ENCODE results near the gene MBD6.
A peak's percentile ranks its signal among the peaks of the same experiment; 100 is the strongest.

The MBD6 gene, protein sequence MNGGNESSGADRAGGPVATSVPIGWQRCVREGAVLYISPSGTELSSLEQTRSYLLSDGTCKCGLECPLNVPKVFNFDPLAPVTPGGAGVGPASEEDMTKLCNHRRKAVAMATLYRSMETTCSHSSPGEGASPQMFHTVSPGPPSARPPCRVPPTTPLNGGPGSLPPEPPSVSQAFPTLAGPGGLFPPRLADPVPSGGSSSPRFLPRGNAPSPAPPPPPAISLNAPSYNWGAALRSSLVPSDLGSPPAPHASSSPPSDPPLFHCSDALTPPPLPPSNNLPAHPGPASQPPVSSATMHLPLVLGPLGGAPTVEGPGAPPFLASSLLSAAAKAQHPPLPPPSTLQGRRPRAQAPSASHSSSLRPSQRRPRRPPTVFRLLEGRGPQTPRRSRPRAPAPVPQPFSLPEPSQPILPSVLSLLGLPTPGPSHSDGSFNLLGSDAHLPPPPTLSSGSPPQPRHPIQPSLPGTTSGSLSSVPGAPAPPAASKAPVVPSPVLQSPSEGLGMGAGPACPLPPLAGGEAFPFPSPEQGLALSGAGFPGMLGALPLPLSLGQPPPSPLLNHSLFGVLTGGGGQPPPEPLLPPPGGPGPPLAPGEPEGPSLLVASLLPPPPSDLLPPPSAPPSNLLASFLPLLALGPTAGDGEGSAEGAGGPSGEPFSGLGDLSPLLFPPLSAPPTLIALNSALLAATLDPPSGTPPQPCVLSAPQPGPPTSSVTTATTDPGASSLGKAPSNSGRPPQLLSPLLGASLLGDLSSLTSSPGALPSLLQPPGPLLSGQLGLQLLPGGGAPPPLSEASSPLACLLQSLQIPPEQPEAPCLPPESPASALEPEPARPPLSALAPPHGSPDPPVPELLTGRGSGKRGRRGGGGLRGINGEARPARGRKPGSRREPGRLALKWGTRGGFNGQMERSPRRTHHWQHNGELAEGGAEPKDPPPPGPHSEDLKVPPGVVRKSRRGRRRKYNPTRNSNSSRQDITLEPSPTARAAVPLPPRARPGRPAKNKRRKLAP

DNA sequence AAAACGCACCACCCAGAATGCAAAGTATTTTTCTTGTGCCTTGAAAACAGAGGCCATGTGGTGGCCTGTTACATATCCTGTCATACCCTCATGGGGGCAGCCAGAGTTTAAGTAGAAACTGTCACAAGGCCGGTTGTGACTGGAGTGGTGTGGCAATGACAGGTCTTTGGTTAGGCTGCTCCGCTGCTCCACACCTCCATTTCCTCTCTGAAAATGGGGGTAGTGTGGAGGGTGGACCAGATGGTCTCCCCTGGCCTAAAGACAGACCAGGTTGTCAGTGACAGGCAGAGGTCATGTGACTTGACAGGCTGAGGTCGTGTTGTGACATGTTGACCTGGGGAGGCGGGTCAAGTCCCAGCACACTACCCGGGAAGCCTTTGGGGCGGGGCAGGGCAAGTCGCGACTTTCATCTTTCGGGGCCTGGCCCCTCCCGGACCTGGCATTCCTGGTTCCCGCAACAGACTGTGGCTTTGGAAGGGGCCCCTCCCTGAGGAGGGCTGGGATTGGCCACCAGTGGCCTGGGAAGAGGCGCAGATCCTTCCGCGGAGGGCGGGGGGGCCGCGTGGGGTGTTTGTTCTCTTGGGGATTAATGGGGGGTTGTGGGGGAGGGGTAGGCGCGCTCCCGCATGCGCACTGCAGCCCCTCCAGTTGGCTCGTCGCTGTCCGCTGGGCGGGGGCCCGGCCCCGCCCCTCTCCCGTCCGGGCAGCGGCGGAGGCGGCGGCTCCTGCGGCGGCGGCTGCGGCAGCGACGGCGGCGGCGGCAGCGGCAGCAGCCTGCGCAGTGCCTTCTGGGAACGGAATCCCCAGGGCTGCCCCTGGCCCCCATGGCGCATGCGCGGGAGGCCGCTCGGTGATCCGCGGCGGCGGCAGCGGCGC, at the start of gene MBD6:
MBD6 (plus strand) TSS at position 814 of the 876 bp plus-strand sequence. CDS start 1,480 bp downstream, outside the sequence.
- FAIRE-seq, result no peak

DNA sequence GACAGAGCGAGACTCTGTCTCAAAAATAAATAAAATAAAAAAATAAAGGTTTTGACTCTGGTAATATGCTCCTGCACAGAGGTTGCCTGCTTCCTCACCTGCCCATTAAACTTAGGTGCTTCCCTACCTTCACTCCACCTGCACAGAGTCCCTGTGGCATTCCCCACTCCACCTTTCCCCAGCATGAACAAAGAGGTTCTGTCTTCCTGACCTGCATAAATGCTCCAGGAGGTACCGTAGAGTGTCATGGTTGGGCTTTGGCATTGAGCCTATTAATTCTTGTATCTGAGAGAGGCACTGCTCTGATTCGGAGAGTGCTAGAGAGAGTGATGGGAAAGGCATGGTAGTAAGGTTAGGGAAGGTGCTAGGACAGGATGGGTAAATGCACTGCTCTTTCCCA, 49.2 kb upstream of the MBD6 start:
- no peak for FAIRE-seq

DNA sequence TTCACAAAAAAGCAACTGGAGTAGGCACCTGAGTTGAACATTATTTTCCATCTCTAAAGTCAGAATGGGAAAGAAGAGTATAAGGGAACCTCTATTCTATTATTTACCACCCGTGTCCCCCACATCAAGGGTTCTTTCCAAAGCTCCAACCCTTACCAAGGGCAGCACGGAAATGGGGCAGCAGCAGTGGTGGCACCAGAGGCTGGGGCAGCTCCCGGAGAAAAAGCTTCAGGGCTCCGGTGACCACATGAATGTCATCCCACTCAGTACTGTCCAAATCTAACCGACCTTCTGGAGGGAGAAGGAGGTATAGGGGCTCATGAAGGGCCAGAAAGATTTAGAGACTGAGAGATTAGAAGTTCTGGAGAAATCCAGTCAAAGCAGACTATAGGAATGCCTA, 48.7 kb upstream of the MBD6 start:
- FAIRE-seq, result no peak

DNA sequence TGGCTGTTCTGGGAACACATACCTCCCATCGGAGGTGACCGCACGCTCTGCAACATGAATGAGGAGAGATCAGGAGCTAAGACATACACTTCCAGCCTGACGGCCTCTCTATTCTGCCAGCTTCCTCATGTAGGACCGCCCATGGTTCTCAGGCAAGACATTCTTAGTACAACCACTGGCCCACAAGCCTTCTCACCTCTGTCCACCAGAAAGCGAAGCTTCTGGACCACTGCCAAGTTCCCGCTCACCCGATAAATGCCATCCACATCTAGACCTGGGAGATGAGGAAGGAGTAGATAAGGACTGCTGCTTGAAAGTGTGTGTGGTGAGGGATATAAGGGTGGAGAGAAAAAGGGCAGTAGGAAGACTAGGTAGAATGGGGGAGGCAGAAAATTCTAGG, 48.2 kb upstream of the MBD6 start:
- FAIRE-seq, result no peak

DNA sequence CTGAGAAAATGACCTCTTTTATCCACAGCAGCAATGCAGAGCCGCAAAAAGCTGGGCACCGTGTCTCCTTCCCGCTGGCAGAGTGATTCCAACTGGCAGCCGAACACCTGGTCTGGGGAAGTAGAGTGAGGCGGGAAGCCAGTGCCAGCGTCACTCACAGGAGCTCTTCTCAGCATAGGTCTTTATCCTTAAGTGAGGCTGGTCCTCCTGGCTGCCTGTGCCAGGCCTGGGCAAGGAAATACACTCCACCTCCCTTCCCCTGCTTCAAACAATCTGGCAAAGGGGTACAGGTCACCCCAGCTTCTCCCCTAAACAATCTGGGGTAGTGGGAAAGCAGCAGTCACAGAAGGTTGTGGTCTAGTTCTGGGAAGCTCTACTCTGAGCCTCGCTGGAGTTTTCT, 47.8 kb upstream of the MBD6 start:
- no peak for FAIRE-seq

DNA sequence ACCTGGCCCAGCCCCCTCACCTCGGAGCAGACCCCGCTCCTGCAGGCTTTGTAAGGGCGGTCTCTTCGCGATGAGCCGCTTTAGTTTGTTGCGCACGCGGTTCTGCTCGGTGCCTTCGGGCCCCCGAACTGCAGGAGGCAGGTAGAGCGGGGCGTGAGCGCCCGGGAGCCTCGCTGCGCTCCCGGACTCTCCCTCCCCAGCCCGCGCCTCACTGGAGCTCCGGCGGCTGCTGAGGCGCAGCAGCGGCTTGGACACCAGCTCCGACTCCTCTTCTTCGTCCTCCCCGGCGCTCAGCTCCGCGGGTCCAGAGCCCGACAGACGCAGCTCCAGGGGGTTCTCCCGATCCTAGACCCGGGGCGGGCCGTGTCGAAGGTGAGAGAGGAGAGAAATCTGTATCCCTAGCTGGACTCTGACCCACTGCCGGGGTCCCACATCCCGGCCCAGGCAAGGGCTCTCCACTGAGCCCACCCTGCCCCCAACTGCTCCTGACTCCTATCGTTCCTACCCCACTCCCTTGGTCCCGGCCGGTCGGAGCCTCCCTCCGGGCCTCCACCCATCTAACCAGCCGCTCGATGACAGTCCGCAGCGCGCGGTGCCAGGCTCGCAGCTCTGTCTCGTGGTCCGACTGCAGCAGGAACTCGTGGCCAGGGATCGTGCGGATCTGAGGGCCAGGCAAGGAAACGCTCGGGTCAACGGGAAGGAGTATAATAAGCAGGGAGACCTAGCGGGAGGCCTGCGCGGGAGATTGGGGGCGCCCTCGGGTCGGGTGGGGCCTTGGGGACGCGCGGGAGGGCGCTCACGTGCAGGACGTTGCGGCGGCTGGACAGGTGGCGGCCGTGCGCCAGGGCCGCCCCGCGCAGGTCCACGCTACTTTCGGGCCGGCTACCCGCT, 47.1 kb upstream of the MBD6 start:
- no peak for FAIRE-seq

DNA sequence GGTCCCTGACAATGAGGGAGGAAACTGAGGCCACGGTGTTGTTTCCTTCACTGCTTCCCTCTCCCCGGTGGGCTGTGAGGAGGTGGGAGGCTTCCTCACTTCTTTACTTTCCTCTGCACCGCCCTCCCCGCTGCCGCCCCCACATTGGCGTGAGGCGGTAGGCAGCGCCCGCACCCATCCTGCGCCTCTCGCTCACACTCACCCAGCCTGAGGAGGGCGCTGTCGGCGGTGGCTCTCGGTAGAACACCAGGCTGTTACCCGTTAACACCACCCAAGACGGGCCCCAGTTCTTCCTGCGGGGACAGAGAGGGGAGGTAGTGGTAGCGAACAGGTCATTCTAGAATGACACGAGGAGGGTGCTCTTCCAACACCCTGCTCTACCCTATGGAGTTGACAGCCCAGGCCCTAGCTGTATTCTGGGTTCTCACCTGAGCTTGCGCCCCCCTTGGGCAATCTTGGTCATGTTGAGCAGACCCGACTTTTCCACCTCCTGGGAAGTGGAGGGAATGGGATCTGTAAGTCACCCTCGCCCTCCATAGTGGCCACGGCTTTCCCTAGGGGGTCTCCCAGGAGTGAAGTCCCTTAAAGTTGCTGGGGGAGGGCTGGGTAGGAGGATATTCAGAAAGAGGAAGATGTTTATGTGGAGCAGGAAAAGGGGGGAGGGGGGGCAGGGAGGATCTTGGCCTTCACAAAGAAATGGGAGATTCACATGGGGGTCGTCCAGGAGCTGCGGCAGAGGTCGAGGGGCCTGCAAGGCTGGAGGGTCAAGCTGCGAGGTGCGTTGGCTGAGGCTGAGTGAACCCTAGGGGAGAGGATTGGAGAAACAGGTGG, 46.2 kb upstream of the MBD6 start:
- no peak for FAIRE-seq

DNA sequence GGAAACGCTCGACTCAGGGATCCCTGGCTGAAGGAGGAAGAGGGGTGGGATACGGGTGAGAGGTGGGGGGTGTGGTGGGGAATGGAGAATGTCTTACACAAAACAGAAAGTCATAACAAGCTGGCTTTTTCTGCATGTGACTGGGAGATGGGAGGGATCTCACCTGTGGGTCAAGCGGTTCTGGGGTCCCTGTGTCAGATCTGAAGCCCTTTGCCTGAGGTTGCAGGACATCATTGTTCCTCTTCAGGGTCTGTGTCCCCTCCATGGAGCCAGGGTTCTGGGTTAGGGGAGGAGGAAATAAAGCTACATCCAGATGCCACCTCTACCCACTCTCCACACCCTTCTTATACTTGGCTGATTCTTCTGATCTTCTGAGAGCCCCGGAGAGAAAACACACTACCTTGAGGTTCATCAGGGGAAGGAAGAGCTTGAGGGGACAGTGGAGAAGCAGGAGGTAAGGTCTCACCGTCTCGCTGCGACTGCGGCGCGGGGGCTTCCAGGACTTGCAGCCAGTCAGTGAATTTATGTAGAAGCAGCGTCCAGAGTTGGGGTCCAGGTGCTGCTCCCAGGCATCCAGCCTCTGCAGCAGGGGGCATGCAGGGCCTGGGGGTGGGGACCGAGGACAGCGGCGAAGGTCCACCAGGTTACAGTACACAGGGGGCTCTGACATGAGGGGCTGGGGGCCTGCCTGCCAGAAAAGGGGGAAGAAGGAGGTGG, 45.5 kb upstream of the MBD6 start:
- FAIRE-seq, result no peak

DNA sequence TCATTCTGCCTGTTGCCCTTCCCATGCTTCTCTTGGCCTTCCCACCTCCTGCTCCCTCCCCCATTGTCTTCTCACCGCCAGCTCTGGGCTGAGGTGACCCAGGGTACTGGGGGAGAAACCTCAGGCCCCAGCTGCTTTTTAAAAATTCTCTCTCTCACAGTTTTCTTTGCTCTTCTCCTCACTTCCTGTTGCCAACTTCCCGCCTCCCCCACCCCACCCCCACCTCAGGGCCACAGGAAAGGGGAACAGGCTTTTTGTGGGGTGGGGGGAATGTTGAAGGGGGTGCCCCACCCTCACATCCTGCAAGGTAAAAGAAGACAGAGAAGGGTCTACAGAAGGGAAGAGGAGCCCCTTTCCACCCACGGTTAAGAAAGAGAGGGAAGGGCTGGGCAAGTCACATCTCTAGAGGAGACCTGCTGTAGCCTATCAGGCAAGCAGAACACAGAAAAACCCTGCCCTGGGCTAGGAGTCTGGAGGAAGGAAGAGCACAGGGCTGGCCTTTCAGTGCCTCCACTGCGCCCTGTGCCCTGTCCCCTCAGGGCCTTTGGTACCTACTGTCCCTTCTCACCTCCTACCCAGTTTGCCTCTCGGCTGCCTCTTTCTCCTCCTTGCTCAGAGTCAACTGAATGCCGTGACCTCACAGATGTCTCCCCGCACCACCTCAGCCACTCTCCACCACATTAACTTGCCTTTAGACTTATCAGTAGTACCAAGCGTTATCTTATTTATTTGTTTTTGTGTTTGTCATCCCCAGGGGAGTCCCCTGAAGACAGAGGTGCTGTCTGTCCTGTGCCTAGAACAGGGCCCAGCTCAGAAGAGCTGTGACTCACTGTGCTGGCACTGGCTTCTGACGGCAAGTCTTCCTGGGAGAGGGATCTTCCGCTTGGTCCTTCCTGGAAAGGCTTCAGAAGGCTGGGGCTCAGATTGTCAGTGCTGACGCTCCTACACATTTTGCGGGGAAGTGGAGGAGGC, 44.6 kb upstream of the MBD6 start:
- no peak for FAIRE-seq

DNA sequence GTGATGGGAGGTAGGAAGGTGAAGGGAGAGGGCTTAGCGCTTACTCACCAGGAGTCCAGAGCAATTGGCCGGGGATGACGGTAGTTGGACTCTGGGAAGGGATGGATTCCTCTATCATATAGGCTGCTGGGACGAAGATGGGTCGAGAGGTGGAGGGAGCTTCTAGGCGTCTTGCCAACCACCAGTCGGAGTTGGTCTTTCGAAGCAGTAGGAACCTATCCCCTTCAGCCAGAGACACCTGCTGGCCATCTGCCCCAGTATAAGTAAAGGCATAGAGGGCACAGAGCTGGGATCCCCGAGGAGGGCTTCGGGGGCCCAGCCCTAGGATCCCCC, 43.6 kb upstream of the MBD6 start:
- FAIRE-seq, result no peak

DNA sequence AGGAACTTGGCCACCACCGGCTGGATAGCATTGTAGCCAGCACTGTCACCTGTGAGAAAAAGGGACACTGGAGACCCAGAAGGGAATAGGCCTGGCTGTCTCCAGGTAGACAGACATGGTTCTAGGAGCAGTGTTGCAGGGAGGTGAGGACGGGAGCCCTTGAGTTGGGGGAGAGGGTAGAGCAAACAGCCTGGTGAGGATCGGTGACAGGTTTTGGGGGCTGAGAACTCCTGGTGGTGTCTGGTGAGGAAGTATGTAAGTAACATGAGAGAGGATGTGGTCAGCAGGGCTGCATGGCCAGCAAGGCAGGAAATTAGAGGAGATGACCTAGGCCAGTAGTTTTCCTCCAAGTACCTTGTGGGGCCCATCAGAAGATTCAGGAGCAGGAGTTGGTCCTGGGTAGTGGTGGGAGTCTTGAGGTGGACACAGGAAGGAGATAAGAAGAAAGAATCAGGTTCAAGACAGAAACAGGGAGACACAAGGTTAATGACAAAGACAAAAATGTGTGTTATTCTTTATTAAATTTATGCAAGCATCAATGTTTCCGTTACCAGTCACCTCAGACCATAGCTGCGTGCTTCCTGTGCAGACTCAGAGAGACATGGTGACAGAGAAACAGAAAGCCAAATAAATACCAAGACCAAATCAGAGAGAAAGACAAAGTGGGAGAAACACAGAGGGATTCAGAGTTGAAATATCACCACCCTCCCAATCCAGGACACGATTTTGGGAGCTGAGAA, 43.1 kb upstream of the MBD6 start, which contains the start of gene ARHGAP9:
ARHGAP9 (minus strand) TSS at position 491 of the 740 bp plus-strand sequence; CDS start at position 31, 460 bp downstream.
- no peak for FAIRE-seq

DNA sequence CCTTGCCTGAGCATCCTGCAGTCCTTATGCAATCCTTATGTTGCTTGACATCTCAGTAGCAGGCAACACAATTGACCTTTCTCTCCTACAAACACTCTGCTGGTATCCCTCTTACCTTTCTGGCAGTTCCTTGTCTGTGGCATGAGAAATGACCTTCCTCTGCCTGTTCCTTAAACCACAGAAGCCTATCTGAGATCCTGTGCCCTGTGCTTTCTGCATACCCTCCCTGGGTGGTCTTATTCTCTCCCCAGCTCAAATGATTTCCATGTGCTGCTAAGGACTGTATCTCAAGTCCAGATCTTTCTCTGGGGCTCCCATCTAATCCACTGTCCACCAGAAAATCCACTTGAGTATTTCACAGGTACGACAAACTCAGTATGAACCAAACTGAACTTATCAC, 41.0 kb upstream of the MBD6 start:
- FAIRE-seq, result no peak

DNA sequence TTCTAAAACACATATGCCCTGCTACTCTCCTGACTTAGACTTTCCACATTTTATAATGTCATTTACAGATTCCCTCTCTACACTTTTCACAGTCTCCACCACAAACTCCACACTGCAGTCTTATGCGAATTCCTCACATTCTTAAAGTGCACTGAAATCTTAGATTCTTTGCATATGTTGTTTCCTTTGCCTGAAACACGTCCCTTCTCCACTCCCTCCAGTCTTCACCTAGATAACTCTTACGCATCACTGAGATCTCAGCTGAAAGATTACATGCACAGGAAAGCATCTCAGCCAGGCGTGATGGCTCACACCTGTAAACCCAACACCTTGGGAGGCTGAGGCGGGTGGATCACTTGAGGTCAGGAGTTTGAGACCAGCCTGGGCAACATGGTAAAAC, 39.2 kb upstream of the MBD6 start:
- FAIRE-seq, result no peak

DNA sequence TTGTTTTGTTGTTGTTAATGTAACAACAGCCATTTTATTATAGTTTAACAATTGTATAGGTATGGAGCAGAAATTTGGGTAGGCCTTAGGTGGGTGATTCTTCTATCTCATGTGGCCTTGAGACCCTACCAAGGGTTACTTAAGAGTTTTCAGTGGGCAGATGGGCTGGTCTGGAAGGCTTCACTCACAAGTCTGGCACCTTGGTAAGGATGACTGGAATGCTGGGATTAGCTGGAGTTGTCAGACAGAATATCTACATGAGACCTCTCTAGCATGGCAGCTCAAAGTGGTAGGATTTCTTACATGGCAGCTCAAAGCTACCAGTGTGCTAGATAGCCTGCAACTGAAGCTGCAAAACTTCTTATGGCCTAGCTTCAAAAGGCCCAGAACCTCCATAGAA, 36.9 kb upstream of the MBD6 start:
- no peak for FAIRE-seq

DNA sequence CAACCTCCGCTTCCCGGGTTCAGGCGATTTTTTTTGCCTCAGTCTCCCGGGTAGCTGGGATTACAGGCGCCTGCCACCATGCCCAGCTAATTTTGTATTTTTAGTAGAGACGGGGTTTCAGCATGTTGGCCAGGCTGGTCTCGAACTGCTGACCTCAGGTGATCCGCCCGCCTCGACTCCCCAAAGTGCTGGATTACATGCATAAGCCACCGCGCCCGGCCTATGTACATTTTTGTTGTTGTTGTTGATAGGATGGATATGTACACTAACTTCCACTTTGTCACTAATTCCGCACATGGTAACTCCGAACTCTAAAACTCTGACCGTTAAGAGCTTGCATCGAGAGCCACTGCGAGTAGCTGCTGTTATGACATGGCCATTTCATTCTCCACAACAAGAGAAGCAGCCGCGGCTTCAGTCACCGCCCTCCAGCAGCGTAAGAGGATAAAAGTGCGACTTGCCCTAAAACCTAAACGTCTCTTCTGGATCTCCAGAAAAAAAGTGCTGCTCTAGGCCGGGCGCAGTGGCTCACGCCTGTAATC, 35.5 kb upstream of the MBD6 start:
- no peak for FAIRE-seq

DNA sequence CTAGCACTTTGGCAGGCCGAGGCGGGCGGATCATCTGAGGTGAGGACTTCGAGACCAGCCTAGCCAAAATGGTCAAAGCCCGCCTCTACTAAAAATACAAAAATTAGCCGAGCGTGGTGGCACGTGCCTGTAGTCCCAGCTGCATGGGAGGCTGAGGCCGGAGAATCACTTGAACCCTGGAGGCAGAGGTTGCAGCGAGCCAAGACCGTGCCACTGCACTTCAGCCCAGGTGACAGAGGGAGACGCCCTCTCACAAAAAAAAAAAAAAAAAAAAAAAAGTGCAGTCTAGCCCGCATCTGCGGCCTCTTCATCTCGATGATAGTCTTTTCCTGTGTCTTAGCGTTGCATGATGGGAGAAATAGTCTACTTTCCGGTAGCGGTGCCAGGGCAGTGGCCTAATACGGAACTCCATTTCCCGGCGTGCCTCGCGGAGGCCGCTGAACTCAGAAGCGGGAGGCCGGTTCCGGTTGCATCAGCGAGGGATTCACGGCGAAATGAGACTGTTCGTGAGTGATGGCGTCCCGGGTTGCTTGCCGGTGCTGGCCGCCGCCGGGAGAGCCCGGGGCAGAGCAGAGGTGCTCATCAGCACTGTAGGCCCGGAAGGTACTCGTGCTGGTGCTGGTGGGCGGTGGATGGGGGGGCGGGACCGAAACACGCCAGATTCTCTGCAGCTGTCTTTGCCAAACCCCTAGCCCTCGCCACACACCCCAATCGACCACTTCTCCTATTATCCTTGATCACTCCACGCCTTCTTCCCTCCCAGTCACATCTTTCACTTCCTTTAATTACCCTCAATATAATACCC, 34.8 kb upstream of the MBD6 start, which contains the start of gene MARS1:
MARS1 (plus strand) TSS at position 472 of the 805 bp plus-strand sequence; CDS start at position 495, 23 bp downstream.
- FAIRE-seq, result peak; percentile 81
